ENCODE results near the gene CFDP1. TPM values are rescaled to one million over a fixed set of nuclear protein-coding genes. Genes with fewer than 3 reads are reported as not detected.

Gene CFDP1
- total RNA-seq, 3 donors from 2014 or later: 71.9 to 101 (median 72.0) TPM

DNA sequence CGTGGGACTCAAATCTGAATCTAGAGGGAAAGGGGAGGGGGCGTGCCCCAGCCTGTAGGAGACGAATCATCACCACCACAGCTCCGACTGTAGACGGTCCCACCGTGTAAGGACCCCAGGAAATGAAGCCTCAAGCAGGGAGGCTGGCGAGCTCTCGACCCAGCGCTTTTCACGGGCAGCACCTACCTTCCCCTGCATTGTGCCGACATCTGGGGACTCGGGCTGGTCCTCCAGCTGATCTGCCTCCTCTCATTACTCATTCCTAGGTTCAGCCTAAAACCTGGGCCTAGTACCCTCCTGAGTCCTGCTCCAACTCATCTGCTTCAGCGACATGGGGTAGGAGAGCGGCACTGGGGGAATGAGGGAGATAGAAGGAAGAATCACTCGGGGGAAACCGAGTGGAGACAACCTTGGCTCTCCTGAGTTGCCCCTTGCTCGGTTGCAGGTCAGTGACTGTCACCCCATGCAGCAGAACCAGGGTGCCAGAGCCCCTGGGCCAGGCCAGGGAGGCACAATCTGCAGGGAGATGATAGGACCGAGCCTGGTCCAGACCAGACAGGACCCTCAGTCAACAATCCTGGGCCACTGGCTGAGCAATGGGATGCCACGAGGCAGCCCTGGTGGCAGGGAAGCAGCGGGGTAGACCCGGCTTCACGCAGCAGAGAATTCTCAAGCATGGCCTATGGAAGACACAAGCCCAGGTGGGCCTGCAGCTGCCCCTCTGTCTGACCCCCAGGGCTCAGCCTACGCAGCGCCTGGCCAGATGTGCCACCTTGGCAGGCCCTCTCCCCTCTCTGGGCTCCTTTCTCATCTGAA is 181.0 kb downstream of the CFDP1 start:
- intact Hi-C loops (cut with DNase I, micrococcal nuclease): no loop called here
- Histone ChIP-seq H3K4me3 (no peak overlapping the region), H3K36me3 (ENCODE audit: low read depth) (no peaks in the 10 kb centered on the region), H3K9me3 (no peaks in the 10 kb centered on the region), H3K4me1 (ENCODE audit: low read depth) (peaks cover 59% of the 10 kb centered on the region)
- ATAC-seq (no peak), DNase-seq (peak in 1 of 3 donors; percentile 29)
- TF ChIP-seq, protein P1, sequence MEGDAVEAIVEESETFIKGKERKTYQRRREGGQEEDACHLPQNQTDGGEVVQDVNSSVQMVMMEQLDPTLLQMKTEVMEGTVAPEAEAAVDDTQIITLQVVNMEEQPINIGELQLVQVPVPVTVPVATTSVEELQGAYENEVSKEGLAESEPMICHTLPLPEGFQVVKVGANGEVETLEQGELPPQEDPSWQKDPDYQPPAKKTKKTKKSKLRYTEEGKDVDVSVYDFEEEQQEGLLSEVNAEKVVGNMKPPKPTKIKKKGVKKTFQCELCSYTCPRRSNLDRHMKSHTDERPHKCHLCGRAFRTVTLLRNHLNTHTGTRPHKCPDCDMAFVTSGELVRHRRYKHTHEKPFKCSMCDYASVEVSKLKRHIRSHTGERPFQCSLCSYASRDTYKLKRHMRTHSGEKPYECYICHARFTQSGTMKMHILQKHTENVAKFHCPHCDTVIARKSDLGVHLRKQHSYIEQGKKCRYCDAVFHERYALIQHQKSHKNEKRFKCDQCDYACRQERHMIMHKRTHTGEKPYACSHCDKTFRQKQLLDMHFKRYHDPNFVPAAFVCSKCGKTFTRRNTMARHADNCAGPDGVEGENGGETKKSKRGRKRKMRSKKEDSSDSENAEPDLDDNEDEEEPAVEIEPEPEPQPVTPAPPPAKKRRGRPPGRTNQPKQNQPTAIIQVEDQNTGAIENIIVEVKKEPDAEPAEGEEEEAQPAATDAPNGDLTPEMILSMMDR (IDR thresholded peaks at IDR 0.05): no peak

DNA sequence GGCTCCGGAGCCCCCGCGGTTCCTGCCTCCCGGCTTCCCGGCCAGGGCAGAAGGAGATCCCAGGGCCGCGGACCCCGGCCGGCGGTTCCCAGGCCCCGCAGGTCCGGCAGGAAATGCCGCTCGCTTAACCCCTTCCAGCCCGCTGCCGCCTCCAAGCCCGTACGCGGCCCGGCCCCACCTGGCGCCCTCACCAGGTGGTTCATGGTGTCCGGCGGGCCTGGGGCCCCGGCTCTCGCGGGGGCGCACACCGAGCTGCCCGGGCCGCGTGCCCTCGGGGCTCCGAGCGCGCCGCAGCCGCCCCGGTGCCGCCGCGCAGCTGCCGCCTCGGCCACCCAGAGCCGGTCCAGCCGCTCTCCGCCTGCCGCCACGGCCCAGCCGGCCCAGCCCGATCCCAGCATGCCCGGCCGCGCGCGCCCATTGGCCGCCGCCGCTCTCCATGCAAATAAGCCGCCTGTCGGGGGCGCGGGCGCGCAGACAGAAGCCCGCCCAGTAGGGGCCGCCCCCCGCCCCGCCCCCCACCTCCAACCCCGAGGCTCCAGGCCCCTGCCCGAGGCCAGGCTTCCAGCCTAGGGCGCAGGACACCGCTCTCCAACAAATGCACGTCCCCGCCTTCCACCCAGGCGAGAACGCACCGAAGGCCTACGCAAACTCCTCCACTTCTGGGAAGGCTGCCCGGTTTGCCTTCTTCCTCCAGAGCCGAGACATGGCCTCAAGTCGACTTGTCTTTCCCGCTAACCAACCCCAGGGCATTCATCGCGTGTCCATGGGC is 181.8 kb downstream of the CFDP1 start, which contains the start of gene BCAR1:
TSS of gene BCAR1 (minus strand) at position 345 of the 769 bp plus-strand sequence. CDS start at position 203, 142 bp downstream.
- DNase-seq (peak; percentile 89 to 93 (median 91)), ATAC-seq (peak; percentile 74)
- H3K36me3 ChIP-seq (ENCODE audit: low read depth): no peaks in the 10 kb centered on the region
- no peaks in the 10 kb centered on the region for H3K9me3 ChIP-seq
- peak within 1 kb of the TSS; percentile 72 for H3K4me3 ChIP-seq
- peaks cover 56% of the 10 kb centered on the region for H3K4me1 ChIP-seq (ENCODE audit: low read depth)
- intact Hi-C loops (cut with DNase I, micrococcal nuclease): no loop called here
- TF ChIP-seq, protein P1 (IDR thresholded peaks at IDR 0.05): no peak

DNA sequence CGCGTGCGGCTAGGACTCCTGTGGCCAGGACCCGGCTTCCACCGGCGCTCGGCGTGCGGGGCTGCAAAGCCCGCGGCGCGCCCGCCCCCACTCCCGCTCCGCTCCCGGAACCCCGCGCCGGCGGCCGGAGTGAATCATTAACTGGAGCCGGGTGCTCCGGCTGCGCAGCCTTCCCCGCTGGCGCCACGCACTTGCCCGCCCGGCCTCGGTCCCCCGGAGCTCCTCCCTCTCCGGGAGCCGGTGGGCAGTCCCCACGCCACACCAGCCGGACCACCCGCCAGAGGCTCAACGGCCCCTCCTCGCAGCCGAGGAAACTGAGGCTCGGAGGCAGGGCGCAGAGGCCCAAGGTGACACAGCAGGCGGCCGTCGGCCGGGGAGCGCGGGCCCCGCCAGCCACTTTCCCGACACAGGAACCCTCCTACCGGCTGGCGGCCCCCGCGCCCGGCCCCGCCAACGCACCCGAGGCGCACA is 182.5 kb downstream of the CFDP1 start:
- Histone ChIP-seq H3K4me3 (peak overlapping the region; percentile 72), H3K9me3 (no peaks in the 10 kb centered on the region), H3K36me3 (ENCODE audit: low read depth) (no peaks in the 10 kb centered on the region), H3K4me1 (ENCODE audit: low read depth) (peaks cover 59% of the 10 kb centered on the region)
- TF ChIP-seq, protein P1 (IDR thresholded peaks at IDR 0.05): no peak
- DNase-seq: peak; percentile 76 to 88 (median 78)
- ATAC-seq: peak; percentile 75
- intact Hi-C loops (cut with DNase I, micrococcal nuclease): no loop called here

DNA sequence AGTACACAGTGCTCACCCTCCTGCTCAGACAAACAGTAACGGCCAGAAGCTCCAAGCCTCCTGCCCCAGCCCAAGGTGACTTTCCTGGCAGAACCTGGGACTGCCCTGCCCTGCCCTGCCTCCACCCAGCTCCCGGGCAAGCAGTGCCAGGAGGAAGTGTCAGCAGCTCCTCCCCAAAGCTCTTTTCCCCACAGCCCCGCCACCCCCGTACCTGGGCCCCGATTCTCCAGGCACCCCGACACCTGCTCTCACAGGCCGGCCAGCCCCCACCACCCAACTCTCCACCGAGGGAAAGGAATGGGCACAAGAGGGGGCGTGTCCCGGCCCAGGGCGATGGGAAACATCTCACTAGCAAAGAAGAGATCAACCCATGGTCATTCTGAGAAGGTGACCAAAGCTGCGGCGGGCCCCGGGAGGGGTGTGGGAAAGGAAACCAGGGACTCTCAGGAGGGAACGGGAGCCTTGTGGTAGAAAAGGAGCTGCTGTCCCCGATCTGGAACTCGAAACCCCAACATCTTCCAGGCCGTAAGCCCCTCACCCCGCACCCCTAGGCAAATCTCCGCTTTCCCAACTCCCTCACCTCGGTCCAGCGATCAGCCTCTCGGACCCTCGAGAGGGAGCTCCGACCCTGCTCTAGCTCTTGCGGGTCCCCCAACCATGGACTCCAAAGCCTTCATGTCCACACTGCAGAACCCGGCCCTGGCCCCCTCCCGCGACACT is 183.1 kb downstream of the CFDP1 start:
- Histone ChIP-seq H3K4me1 (ENCODE audit: low read depth) (peaks cover 63% of the 10 kb centered on the region), H3K36me3 (ENCODE audit: low read depth) (no peaks in the 10 kb centered on the region), H3K4me3 (peak overlapping the region; percentile 72), H3K9me3 (no peaks in the 10 kb centered on the region)
- intact Hi-C loops (cut with DNase I, micrococcal nuclease): no loop called here
- peak; percentile 80 to 87 (median 87) for DNase-seq
- ATAC-seq: peak; percentile 69
- TF ChIP-seq, protein P1 (IDR thresholded peaks at IDR 0.05): no peak

DNA sequence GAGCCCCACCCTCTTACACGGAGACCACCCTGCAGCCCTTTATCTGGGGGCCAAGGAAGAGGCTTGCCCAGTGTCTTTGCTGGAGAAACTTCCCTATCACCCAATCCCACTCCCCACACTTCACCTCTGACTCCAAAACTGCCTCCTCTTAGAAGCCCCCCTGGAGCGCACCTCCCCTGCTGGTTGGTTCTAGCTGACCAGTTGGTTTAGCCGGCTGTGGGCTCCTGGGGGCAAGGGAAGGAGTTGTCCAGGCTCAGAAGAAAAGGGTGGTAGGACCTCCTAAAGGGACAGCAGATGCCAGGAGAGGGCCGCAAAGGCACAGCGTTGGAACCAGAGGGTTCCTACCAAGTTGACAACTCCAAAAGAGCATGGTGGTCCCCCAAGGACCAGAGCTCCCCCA is 183.9 kb downstream of the CFDP1 start:
- intact Hi-C loops (cut with DNase I, micrococcal nuclease): no loop called here
- no peak for ATAC-seq
- DNase-seq: peak in 2 of 3 donors; percentile 38 to 40
- H3K4me1 ChIP-seq (ENCODE audit: low read depth): peaks cover 68% of the 10 kb centered on the region
- H3K9me3 ChIP-seq: no peaks in the 10 kb centered on the region
- no peaks in the 10 kb centered on the region for H3K36me3 ChIP-seq (ENCODE audit: low read depth)
- H3K4me3 ChIP-seq: no peak overlapping the region
- TF ChIP-seq, protein P1 (IDR thresholded peaks at IDR 0.05): no peak
